ENCODE measurements around the gene FAXDC2. TPM values are rescaled to one million over a fixed set of nuclear protein-coding genes. Genes with fewer than 3 reads are reported as not detected.

The FAXDC2 gene
- total RNA-seq = not detected in 2 replicates

DNA sequence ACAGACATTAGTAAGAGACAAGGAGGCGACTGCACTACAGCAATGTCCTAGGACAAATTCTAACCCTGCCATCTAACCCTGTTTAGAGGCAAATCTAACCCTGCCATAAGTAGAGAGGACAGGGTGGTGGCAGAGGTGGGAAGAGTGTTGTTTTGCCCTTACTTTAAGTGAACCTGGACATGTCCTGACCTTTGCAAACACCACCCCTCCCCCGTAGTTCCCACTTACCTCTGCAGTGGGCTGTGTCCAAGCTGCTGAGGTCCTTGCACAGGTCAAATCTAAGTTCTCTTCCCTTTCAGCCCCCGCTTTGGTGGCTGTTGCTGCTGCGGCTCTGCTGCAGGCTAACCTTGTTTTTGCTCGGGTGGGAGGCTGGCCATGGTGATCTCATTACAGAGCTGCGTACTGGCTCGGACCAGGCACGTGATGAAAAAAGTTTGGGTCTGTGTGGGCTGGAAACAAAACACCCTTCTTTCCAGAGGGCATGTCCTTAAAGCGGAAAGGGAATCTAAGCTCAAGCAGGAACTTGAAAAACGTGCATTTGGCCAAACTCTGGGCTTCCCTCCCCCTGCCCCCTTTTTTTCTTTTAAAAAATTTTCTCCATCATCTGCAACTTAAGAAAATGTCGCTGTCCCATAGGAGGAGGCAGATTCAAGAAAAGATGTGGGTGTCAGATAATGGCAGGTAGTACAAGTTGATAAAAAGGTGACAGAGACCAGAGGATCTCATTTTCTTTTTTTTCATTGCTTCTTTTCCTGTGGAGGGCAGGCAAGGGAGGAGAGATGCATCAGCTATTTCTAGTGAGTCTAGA is at the start of gene FAXDC2:
Gene FAXDC2, minus strand, starts transcription at position 349 of the 808 bp plus-strand sequence. CDS start 12,425 bp downstream, outside the sequence.
- Mint-ChIP-seq H3K9me3 (no peaks in the 10 kb centered on the region), H3K4me1 (peaks cover 16% of the 10 kb centered on the region), H3K27ac (peak within 1 kb of the TSS; percentile 45), H3K4me3 (no peak within 1 kb of the TSS), H3K27me3 (peaks cover 2% of the 10 kb centered on the region), H3K36me3 (ENCODE audit: low read depth) (peaks cover 4% of the 10 kb centered on the region)
- intact Hi-C loops (cut with micrococcal nuclease) = loop anchor here (10.0 kb wide), 1 partner anchor 656 kb away; the partner anchor contains the start of gene GALNT10
- DNase-seq = no peak

GRCh38 chr5:154900066-154900465 is 49.7 kb upstream of the FAXDC2 start:
- no peaks in the 10 kb centered on the region for H3K9me3 Mint-ChIP-seq
- intact Hi-C loops (cut with micrococcal nuclease) = no loop called here
- peaks cover 61% of the 10 kb centered on the region for H3K36me3 Mint-ChIP-seq (ENCODE audit: low read depth)

DNA sequence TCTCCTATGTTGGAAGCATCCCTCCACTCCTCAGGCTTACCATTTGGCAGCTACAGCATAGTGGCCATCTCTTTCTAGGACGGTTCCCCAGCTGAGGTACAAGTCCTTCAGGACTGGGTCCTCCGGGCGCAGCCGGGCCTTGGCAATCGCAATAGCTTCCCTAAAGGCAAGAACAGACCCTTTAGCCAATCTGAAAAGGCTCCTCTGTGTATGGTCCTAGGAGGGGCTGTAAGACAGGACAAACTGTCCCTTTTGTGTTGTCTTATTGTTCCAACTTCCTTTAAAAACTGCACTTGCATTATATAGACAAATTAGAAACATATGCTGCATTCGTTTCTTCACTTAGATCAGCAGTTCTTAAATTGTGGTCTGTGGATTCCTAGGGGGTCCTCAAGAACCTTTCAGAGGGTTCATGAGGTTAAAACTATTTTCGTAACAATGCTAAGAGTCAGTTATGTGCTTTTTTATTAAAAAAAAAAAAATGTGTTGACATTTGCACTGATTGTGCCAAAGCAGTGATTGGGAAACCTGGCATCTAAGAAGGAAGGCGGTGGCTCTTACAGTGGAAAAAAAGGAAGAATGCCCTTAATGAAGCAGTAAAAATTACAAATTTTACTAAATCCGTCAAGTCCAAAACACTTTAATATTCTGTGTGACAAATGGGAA is 48.9 kb upstream of the FAXDC2 start:
- H3K27me3 Mint-ChIP-seq = no peaks in the 10 kb centered on the region
- H3K36me3 Mint-ChIP-seq (ENCODE audit: low read depth) = peaks cover 59% of the 10 kb centered on the region
- no peak overlapping the region for H3K27ac Mint-ChIP-seq
- intact Hi-C loops (cut with micrococcal nuclease) = no loop called here
- H3K4me3 Mint-ChIP-seq = no peak overlapping the region
- no peaks in the 10 kb centered on the region for H3K9me3 Mint-ChIP-seq
- no peaks in the 10 kb centered on the region for H3K4me1 Mint-ChIP-seq
- DNase-seq = no peak

More at GRCh38 chr5:154900066-154900465, 49.7 kb upstream of the FAXDC2 start:
- no peak overlapping the region for H3K4me3 Mint-ChIP-seq
- no peak overlapping the region for H3K27ac Mint-ChIP-seq
- no peaks in the 10 kb centered on the region for H3K4me1 Mint-ChIP-seq
- H3K27me3 Mint-ChIP-seq = no peaks in the 10 kb centered on the region
- no peak for DNase-seq

- Mint-ChIP-seq H3K36me3 (ENCODE audit: low read depth) (peaks cover 59% of the 10 kb centered on the region), H3K27ac (no peak overlapping the region), H3K9me3 (no peaks in the 10 kb centered on the region), H3K4me1 (no peaks in the 10 kb centered on the region), H3K4me3 (no peak overlapping the region), H3K27me3 (no peaks in the 10 kb centered on the region)
- no peak for DNase-seq
- intact Hi-C loops (cut with micrococcal nuclease) = no loop called here
Observed at GRCh38 chr5:154898210-154898609, 47.8 kb upstream of the FAXDC2 start.

- no peaks in the 10 kb centered on the region for H3K27me3 Mint-ChIP-seq
- H3K27ac Mint-ChIP-seq = no peak overlapping the region
- no peaks in the 10 kb centered on the region for H3K4me1 Mint-ChIP-seq
- H3K9me3 Mint-ChIP-seq = no peaks in the 10 kb centered on the region
- peaks cover 57% of the 10 kb centered on the region for H3K36me3 Mint-ChIP-seq (ENCODE audit: low read depth)
- intact Hi-C loops (cut with micrococcal nuclease) = no loop called here
- H3K4me3 Mint-ChIP-seq = no peak overlapping the region
- DNase-seq = no peak
Observed at GRCh38 chr5:154896562-154897165, 46.3 kb upstream of the FAXDC2 start.

GRCh38 chr5:154895606-154896561 is 45.5 kb upstream of the FAXDC2 start:
- no peaks in the 10 kb centered on the region for H3K9me3 Mint-ChIP-seq
- intact Hi-C loops (cut with micrococcal nuclease) = no loop called here
- H3K4me1 Mint-ChIP-seq = no peaks in the 10 kb centered on the region
- H3K27ac Mint-ChIP-seq = no peak overlapping the region
- no peaks in the 10 kb centered on the region for H3K27me3 Mint-ChIP-seq
- peaks cover 59% of the 10 kb centered on the region for H3K36me3 Mint-ChIP-seq (ENCODE audit: low read depth)
- no peak for DNase-seq
- no peak overlapping the region for H3K4me3 Mint-ChIP-seq

- Mint-ChIP-seq H3K36me3 (ENCODE audit: low read depth) (peaks cover 64% of the 10 kb centered on the region), H3K4me3 (no peak overlapping the region), H3K27me3 (no peaks in the 10 kb centered on the region), H3K9me3 (no peaks in the 10 kb centered on the region), H3K4me1 (no peaks in the 10 kb centered on the region), H3K27ac (peak overlapping the region; percentile 5)
- DNase-seq = no peak
- intact Hi-C loops (cut with micrococcal nuclease) = no loop called here
Observed at GRCh38 chr5:154893381-154893780, 43.0 kb upstream of the FAXDC2 start.

DNA sequence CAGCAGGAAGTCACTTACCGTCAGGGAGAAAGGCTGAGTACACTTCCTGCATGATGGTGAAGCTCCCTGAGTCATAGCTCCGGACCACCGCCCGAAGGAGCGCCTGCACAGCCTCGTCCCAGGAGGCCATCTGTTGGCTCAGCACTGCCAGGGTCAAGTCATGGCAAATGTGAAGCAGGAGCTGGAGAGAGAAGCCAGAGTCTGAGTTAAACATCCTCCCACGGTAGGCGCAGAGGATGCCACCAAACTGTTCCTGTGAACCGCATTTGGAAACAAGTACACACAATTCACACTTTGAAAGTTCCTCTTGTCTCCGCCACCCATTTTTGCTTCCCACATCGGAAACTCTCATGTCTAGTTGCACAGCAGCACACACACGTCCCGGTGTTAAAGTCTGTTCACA is 42.0 kb upstream of the FAXDC2 start:
- H3K4me3 Mint-ChIP-seq = no peak overlapping the region

DNA sequence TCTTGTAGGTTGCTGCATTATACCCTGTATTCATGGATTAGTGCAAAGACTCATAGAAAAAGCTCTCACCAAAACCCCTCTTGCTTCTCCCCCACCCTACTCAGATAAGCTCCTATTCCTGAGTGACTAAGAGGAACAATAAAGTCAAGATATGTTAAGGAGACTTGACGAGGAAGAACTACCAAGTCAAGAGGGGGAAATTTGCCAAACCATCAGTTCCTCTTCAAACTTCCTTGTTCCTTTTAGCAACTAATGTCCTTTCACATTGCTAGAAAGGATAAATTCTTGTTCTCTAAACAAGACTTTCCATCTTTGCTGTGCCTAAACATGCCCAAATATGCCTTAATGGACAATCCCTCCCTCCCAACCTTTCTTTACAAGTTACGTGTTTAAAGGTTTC is 35.0 kb upstream of the FAXDC2 start:
- intact Hi-C loops (cut with micrococcal nuclease) = no loop called here
- H3K27ac Mint-ChIP-seq = no peak overlapping the region
- H3K4me3 Mint-ChIP-seq = no peak overlapping the region
- no peaks in the 10 kb centered on the region for H3K4me1 Mint-ChIP-seq
- no peaks in the 10 kb centered on the region for H3K27me3 Mint-ChIP-seq
- H3K36me3 Mint-ChIP-seq (ENCODE audit: low read depth) = peaks cover 89% of the 10 kb centered on the region
- peaks cover 25% of the 10 kb centered on the region for H3K9me3 Mint-ChIP-seq
- DNase-seq = no peak

More for the DNA sequence above, 42.0 kb upstream of the FAXDC2 start:
- Mint-ChIP-seq H3K27me3 (no peaks in the 10 kb centered on the region), H3K4me1 (no peaks in the 10 kb centered on the region), H3K9me3 (peaks cover under 1% of the 10 kb centered on the region), H3K36me3 (ENCODE audit: low read depth) (peaks cover 68% of the 10 kb centered on the region), H3K27ac (no peak overlapping the region)
- no peak for DNase-seq
- intact Hi-C loops (cut with micrococcal nuclease) = no loop called here

- no peak for DNase-seq
- no peak overlapping the region for H3K4me3 Mint-ChIP-seq
- H3K4me1 Mint-ChIP-seq = no peaks in the 10 kb centered on the region
- H3K36me3 Mint-ChIP-seq (ENCODE audit: low read depth) = peaks cover 92% of the 10 kb centered on the region
- H3K27me3 Mint-ChIP-seq = no peaks in the 10 kb centered on the region
- H3K27ac Mint-ChIP-seq = no peak overlapping the region
- peaks cover 31% of the 10 kb centered on the region for H3K9me3 Mint-ChIP-seq
- intact Hi-C loops (cut with micrococcal nuclease) = no loop called here
Observed at GRCh38 chr5:154884424-154884823, 34.0 kb upstream of the FAXDC2 start.

DNA sequence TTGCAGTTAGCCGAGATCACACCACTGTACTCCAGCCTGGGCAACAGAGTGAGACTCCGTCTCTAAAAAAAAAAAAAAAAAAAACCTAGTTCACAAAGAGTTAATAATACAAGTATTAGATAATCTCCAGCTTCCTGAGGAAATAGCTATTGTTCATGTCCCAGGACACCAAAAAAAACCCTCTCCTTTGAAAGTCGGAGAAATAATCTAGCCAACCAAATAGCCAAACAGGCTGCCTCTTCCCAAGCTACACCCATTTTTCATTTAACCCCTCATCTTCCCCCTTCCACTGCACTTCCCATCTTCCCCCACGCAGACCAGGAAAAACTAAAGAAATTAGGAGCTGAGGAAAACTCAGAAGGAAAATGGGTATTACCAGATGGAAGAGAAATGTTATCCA is 31.6 kb upstream of the FAXDC2 start:
- intact Hi-C loops (cut with micrococcal nuclease) = no loop called here
- Mint-ChIP-seq H3K9me3 (peaks cover 33% of the 10 kb centered on the region), H3K27me3 (no peaks in the 10 kb centered on the region), H3K4me3 (no peak overlapping the region), H3K36me3 (ENCODE audit: low read depth) (peaks cover 91% of the 10 kb centered on the region), H3K4me1 (peaks cover under 1% of the 10 kb centered on the region), H3K27ac (no peak overlapping the region)
- DNase-seq = no peak

DNA sequence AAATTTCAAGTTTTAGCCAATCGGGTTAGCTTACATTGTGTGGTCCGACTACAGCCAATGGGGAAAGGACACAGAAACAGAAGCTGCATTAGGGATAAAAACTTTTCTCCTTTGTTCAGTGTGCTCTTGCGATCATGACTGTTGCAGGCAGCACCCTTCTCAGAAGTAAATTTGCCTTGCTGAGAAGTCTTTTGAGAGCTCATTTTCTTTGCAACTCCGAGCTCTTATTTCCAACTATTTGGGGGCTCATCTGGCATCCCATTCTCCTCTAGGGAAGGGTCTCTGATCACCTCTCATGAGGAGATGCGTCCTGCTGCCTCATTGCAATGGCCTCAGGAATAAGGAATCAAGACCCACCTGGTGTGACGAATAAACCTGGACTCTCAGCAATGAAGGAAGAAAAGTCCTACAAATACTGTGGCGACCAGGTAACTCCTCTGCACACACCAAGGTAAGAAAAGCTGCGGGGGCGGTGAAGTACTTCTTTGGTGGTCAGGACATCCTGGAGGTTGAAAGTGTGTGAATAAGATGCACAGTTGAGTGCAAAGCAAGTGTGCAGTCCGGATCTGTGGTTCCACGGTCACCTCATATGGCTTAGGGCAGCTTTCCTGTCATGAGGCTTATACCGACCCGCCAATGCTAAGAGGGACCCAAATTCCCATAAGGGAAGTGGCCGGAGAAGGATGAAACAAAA is 28.4 kb upstream of the FAXDC2 start:
- no peak overlapping the region for H3K4me3 Mint-ChIP-seq
- H3K4me1 Mint-ChIP-seq = peaks cover 1% of the 10 kb centered on the region
- intact Hi-C loops (cut with micrococcal nuclease) = no loop called here
- H3K9me3 Mint-ChIP-seq = peaks cover 29% of the 10 kb centered on the region
- H3K27ac Mint-ChIP-seq = no peak overlapping the region
- H3K36me3 Mint-ChIP-seq (ENCODE audit: low read depth) = peaks cover 87% of the 10 kb centered on the region
- no peaks in the 10 kb centered on the region for H3K27me3 Mint-ChIP-seq
- DNase-seq = no peak

All from activated CD4-positive, alpha-beta T cell treated with anti-CD3 and anti-CD28 coated beads, Interleukin-2, amount 10 ng/mL, durations not matched to agents 24 days and 14 days (primary cell).